ENCODE data around the gene ABAT. TPM values are rescaled to one million over a fixed set of nuclear protein-coding genes. Genes with fewer than 3 reads are reported as not detected.

The ABAT gene
- total and polyA plus RNA-seq, 2 donors from 2014 or later = 9.6 to 34.0 TPM

GRCh38 chr16:8807189-8807588, 132.8 kb downstream of the ABAT start:
- intact Hi-C loops (cut with DNase I) = loop anchor here (10.0 kb wide), 1 partner anchor 78 kb away; the partner anchor contains the start of gene LITAFD
- no peak for TF ChIP-seq CTCF (IDR thresholded peaks at IDR 0.05; ENCODE audit: borderline replicate concordance, extremely low read depth, insufficient read depth)
- Histone ChIP-seq H3K27me3 (ENCODE audit: control insufficient read depth, insufficient read depth, low read length) (no peaks in the 10 kb centered on the region), H3K9ac (ENCODE audit: low read length in 3 of 3) (no peak overlapping the region), H3K9me3 (ENCODE audit: control insufficient read depth in 2 of 3, insufficient read depth in 1 of 3, low read length in 3 of 3) (no peaks in the 10 kb centered on the region), H3K36me3 (ENCODE audit: control insufficient read depth in 2 of 3, insufficient read depth in 3 of 3, low read length in 3 of 3) (peaks cover 12 to 49% (median 37%) of the 10 kb centered on the region in 3 donors), H3K4me1 (ENCODE audit: control insufficient read depth in 2 of 3, insufficient read depth in 2 of 3, low read depth in 1 of 3, low read length in 3 of 3) (no peaks in the 10 kb centered on the region), H3K4me3 (ENCODE audit: low read length in 3 of 3) (no peak overlapping the region), H3K27ac (ENCODE audit: low read depth in 2 of 2, low read length in 2 of 2) (no peak overlapping the region)
- FAIRE-seq (no peak), DNase-seq (no peak)

- no peak for TF ChIP-seq CTCF (IDR thresholded peaks at IDR 0.05; ENCODE audit: borderline replicate concordance, extremely low read depth, insufficient read depth)
- no peak for DNase-seq
- no peak for FAIRE-seq
- Histone ChIP-seq H3K27me3 (ENCODE audit: control insufficient read depth, insufficient read depth, low read length) (no peaks in the 10 kb centered on the region), H3K4me1 (ENCODE audit: control insufficient read depth in 2 of 3, insufficient read depth in 2 of 3, low read depth in 1 of 3, low read length in 3 of 3) (no peaks in the 10 kb centered on the region), H3K27ac (ENCODE audit: low read depth in 2 of 2, low read length in 2 of 2) (no peak overlapping the region), H3K9me3 (ENCODE audit: control insufficient read depth in 2 of 3, insufficient read depth in 1 of 3, low read length in 3 of 3) (no peaks in the 10 kb centered on the region), H3K4me3 (ENCODE audit: low read length in 3 of 3) (no peak overlapping the region), H3K36me3 (ENCODE audit: control insufficient read depth in 2 of 3, insufficient read depth in 3 of 3, low read length in 3 of 3) (peaks cover 11 to 51% (median 40%) of the 10 kb centered on the region in 3 donors), H3K9ac (ENCODE audit: low read length in 3 of 3) (no peak overlapping the region)
- intact Hi-C loops (cut with DNase I) = loop anchor here (10.0 kb wide), 1 partner anchor 77 kb away; the partner anchor contains the start of gene LITAFD
These were observed 133.6 kb downstream of the ABAT start for GRCh38 chr16:8808009-8808408.

- intact Hi-C loops (cut with DNase I) = loop anchor here (10.0 kb wide), 1 partner anchor 76 kb away; the partner anchor contains the start of gene LITAFD
- Histone ChIP-seq H3K27ac (ENCODE audit: low read depth in 2 of 2, low read length in 2 of 2) (no peak overlapping the region), H3K4me3 (ENCODE audit: low read length in 3 of 3) (no peak overlapping the region), H3K4me1 (ENCODE audit: control insufficient read depth in 2 of 3, insufficient read depth in 2 of 3, low read depth in 1 of 3, low read length in 3 of 3) (no peaks in the 10 kb centered on the region), H3K9ac (ENCODE audit: low read length in 3 of 3) (no peak overlapping the region), H3K27me3 (ENCODE audit: control insufficient read depth, insufficient read depth, low read length) (no peaks in the 10 kb centered on the region), H3K9me3 (ENCODE audit: control insufficient read depth in 2 of 3, insufficient read depth in 1 of 3, low read length in 3 of 3) (no peaks in the 10 kb centered on the region), H3K36me3 (ENCODE audit: control insufficient read depth in 2 of 3, insufficient read depth in 3 of 3, low read length in 3 of 3) (peaks cover 9 to 52% (median 44%) of the 10 kb centered on the region in 3 donors)
- FAIRE-seq = no peak
- no peak for TF ChIP-seq CTCF (IDR thresholded peaks at IDR 0.05; ENCODE audit: borderline replicate concordance, extremely low read depth, insufficient read depth)
- no peak for DNase-seq
These were observed 134.4 kb downstream of the ABAT start for GRCh38 chr16:8808613-8809353.
